Non-pigmented ciliary epithelial cell (primary cell): Measurements from ENCODE around the gene CDK5RAP2.

Experiments used
- DNase-seq: peaks from one replicate; pipeline ENCODE4 v3.0.0-alpha.2; 2010; ENCODE audit warnings: low read depth

Gene CDK5RAP2

GRCh38 chr9:120397453-120397852 lies 182.5 kb downstream of the CDK5RAP2 start:
- no peak for DNase-seq

- DNase-seq, result no peak
These were observed 183.0 kb downstream of the CDK5RAP2 start for GRCh38 chr9:120396931-120397330.

- DNase-seq, result no peak
These were observed 183.5 kb downstream of the CDK5RAP2 start for GRCh38 chr9:120396418-120396817.

GRCh38 chr9:120395376-120395775 lies 184.6 kb downstream of the CDK5RAP2 start:
- no peak for DNase-seq

GRCh38 chr9:120394058-120394669 lies 185.8 kb downstream of the CDK5RAP2 start:
- DNase-seq, result peak; percentile 76

- DNase-seq, result no peak
These were observed 186.4 kb downstream of the CDK5RAP2 start for GRCh38 chr9:120393386-120394057.

- DNase-seq, result no peak
These were observed 187.3 kb downstream of the CDK5RAP2 start for GRCh38 chr9:120392711-120393110.

- no peak for DNase-seq
These were observed 187.7 kb downstream of the CDK5RAP2 start for GRCh38 chr9:120392245-120392644.

GRCh38 chr9:120391691-120392090 lies 188.3 kb downstream of the CDK5RAP2 start:
- DNase-seq, result no peak

- no peak for DNase-seq
These were observed 189.3 kb downstream of the CDK5RAP2 start for GRCh38 chr9:120390637-120391190.

- no peak for DNase-seq
These were observed 190.1 kb downstream of the CDK5RAP2 start for GRCh38 chr9:120389867-120390266.

- DNase-seq, result no peak
These were observed 190.7 kb downstream of the CDK5RAP2 start for GRCh38 chr9:120389300-120389699.

- DNase-seq, result no peak
These were observed 191.7 kb downstream of the CDK5RAP2 start for GRCh38 chr9:120388003-120388855.

- no peak for DNase-seq
These were observed 192.5 kb downstream of the CDK5RAP2 start for GRCh38 chr9:120387257-120388002.

- DNase-seq, result no peak
These were observed 193.4 kb downstream of the CDK5RAP2 start for GRCh38 chr9:120386390-120387131.

- no peak for DNase-seq
These were observed 194.2 kb downstream of the CDK5RAP2 start for GRCh38 chr9:120385606-120386389.

GRCh38 chr9:120384925-120385272 lies 195.1 kb downstream of the CDK5RAP2 start:
- DNase-seq, result no peak

- DNase-seq, result no peak
These were observed 195.7 kb downstream of the CDK5RAP2 start for GRCh38 chr9:120383999-120384924.

GRCh38 chr9:120383611-120383998 lies 196.4 kb downstream of the CDK5RAP2 start:
- DNase-seq, result no peak
